ENCODE data around the gene LYAR. TPM values are rescaled to one million over a fixed set of nuclear protein-coding genes. Genes with fewer than 3 reads are reported as not detected.

Gene LYAR
- total and polyA plus RNA-seq, 2 donors (not counting 3 experiments of a cell fraction or from before 2014, with no cell fraction given) = 4.2 to 24.6 TPM

GRCh38 chr4:4325321-4325720, 35.4 kb upstream of the LYAR start:
- Histone ChIP-seq H3K79me2 (ENCODE audit: control insufficient read depth, insufficient read depth, low read length) (no peaks in the 10 kb centered on the region), H3K9ac (replicated peaks; ENCODE audit: extremely low read depth, insufficient read depth, low read length) (no peak overlapping the region), H3K27ac (ENCODE audit: insufficient read depth, low read depth, low read length) (no peak overlapping the region), H3K9me3 (replicated peaks; ENCODE audit: control insufficient read depth, insufficient read depth, low read length) (no peaks in the 10 kb centered on the region), H3K4me3 (replicated peaks in 1 of 3; ENCODE audit: insufficient read depth in 1 of 3, low read depth in 1 of 3, low read length in 3 of 3) (no peak overlapping the region), H3K4me1 (ENCODE audit: control insufficient read depth, extremely low read depth, insufficient read depth, low read length) (peaks cover 16% of the 10 kb centered on the region), H4K20me1 (replicated peaks; ENCODE audit: control insufficient read depth, extremely low read depth, insufficient read depth, low read length) (no peaks in the 10 kb centered on the region), H2AFZ (ENCODE audit: low read depth, low read length) (no peak overlapping the region), H3K9me1 (replicated peaks; ENCODE audit: control insufficient read depth, extremely low read depth, insufficient read depth, low read length) (no peaks in the 10 kb centered on the region), H3K36me3 (ENCODE audit: control insufficient read depth in 2 of 2, extremely low read depth in 1 of 2, insufficient read depth in 2 of 2, low read length in 2 of 2) (peaks cover 0 to 12% of the 10 kb centered on the region in 2 experiments), H3K4me2 (ENCODE audit: insufficient read depth, low read length) (no peak overlapping the region), H3K27me3 (ENCODE audit: control insufficient read depth in 2 of 2, insufficient read depth in 2 of 2, low read length in 2 of 2) (no peaks in the 10 kb centered on the region)
- TF ChIP-seq POLR2A (IDR thresholded peaks at IDR 0.05; ENCODE audit: low read depth, low read length) = no peak
- TF ChIP-seq MYC (IDR thresholded peaks at IDR 0.05; ENCODE audit: low read depth, low read length) = no peak
- DNase-seq (ENCODE audit: low read depth, low spot score) (no peak), FAIRE-seq (no peak)
- no TSS peak for BruUV-seq (replicated peaks)
- intact Hi-C loops (cut with micrococcal nuclease) = no loop called here
- CTCF ChIA-PET = interaction anchor here (0.7 to 2.2 kb wide), 3 partner anchors 10 to 74 kb away, joined by 3 to 10 read pairs (median 3); no protein-coding TSS in a partner anchor
- POLR2A ChIA-PET = no interaction called here
- dilution Hi-C loops (cut with MboI; ENCODE audit: extremely low pct_ligation_motif_present, low sequenced_read_pairs) = no loop called here

- H3K4me2 ChIP-seq (ENCODE audit: insufficient read depth, low read length) = peak overlapping the region; percentile 76
- FAIRE-seq = peak; percentile 73
- H4K20me1 ChIP-seq (replicated peaks; ENCODE audit: control insufficient read depth, extremely low read depth, insufficient read depth, low read length) = no peaks in the 10 kb centered on the region
- TF ChIP-seq POLR2AphosphoS5 (IDR thresholded peaks at IDR 0.05; ENCODE audit: insufficient read depth, low read depth, low read length) (no peak), FOS (IDR thresholded peaks at IDR 0.05; ENCODE audit: borderline replicate concordance, insufficient read depth, low read length) (peak; percentile 9), CTCF (IDR thresholded peaks at IDR 0.05; ENCODE audit: extremely low read depth in 1 of 2, insufficient read depth in 1 of 2, low read depth in 1 of 2, low read length in 2 of 2) (no peak), MAX (IDR thresholded peaks at IDR 0.05; ENCODE audit: insufficient read depth, insufficient read length) (no peak), MYC (IDR thresholded peaks at IDR 0.05; ENCODE audit: low read depth, low read length) (no peak), EZH2 (IDR thresholded peaks at IDR 0.05; ENCODE audit: borderline replicate concordance, low read depth, low read length, severe bottlenecking) (no peak), GATA2 (IDR thresholded peaks at IDR 0.05; ENCODE audit: insufficient read depth, insufficient read length, low read depth, low read length) (peak; percentile 32), JUN (IDR thresholded peaks at IDR 0.05; ENCODE audit: borderline replicate concordance, insufficient read depth, insufficient read length, low read depth) (no peak)
- peak overlapping the region; percentile 89 for H2AFZ ChIP-seq (ENCODE audit: low read depth, low read length)
- no peaks in the 10 kb centered on the region for H3K27me3 ChIP-seq (ENCODE audit: control insufficient read depth in 2 of 2, insufficient read depth in 2 of 2, low read length in 2 of 2)
- ChIA-PET POLR2A (no interaction called here), CTCF (interaction anchor here (1.0 to 2.2 kb wide), 5 partner anchors 11 to 76 kb away, joined by 3 to 10 read pairs (median 5); partner anchors contain the start of gene TMEM128)
- no peaks in the 10 kb centered on the region for H3K9me3 ChIP-seq (replicated peaks; ENCODE audit: control insufficient read depth, insufficient read depth, low read length)
- intact Hi-C loops (cut with micrococcal nuclease) (no loop called here), dilution Hi-C loops (cut with MboI; ENCODE audit: extremely low pct_ligation_motif_present, low sequenced_read_pairs) (no loop called here)
- H3K36me3 ChIP-seq (ENCODE audit: control insufficient read depth in 2 of 2, extremely low read depth in 1 of 2, insufficient read depth in 2 of 2, low read length in 2 of 2) = peaks cover 0 to 14% of the 10 kb centered on the region in 2 experiments
- DNase-seq (ENCODE audit: low read depth, low spot score) = peak; percentile 64
- H3K9me1 ChIP-seq (replicated peaks; ENCODE audit: control insufficient read depth, extremely low read depth, insufficient read depth, low read length) = no peaks in the 10 kb centered on the region
- peak overlapping the region; percentile 64 for H3K9ac ChIP-seq (replicated peaks; ENCODE audit: extremely low read depth, insufficient read depth, low read length)
- TSS peak; percentile 53 for BruUV-seq (replicated peaks)
- H3K79me2 ChIP-seq (ENCODE audit: control insufficient read depth, insufficient read depth, low read length) = no peaks in the 10 kb centered on the region
- H3K4me3 ChIP-seq (replicated peaks in 1 of 3; ENCODE audit: insufficient read depth in 1 of 3, low read depth in 1 of 3, low read length in 3 of 3) = peak overlapping the region in 1 of 3 experiments; percentile 25
- H3K27ac ChIP-seq (ENCODE audit: insufficient read depth, low read depth, low read length) = peak overlapping the region; percentile 96
- H3K4me1 ChIP-seq (ENCODE audit: control insufficient read depth, extremely low read depth, insufficient read depth, low read length) = peaks cover 16% of the 10 kb centered on the region
Observed at GRCh38 chr4:4323705-4324534, 34.0 kb upstream of the LYAR start.
